ENCODE measurements around the gene PLCD1.

DNA sequence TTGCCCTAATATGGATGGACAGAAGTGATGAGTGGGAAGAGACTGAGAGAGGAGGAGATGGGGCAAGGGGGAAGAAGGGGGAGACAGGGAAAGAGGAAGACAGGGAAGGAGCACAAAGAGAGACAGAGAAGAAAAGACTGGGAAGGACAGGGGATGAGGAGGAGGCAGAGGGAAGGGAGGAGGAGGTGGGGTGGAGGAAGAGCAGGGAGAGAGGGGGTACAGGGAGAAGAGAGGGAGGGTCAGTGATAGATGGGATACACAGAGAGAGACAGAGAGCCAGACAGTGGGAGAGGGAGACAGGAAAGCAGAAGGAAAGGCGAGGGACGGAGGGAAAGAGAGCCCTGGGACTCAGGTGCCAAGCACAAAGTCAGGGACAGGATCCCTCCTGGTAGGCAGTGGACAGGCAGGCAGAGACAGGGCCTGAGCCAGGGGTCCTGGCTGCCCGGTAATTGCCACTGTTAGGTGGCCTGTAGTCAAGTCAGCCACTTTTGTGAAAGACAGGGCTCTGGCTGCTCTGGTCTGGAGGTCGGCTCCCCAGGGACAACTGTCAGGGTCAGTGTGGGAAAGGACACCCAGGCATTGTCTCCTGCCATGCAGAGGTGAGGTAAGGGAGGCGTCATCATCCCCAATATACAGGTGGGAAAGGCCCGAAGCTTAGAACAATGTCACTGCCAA is 29.1 kb downstream of the PLCD1 start:
- TF ChIP-seq, protein P1, sequence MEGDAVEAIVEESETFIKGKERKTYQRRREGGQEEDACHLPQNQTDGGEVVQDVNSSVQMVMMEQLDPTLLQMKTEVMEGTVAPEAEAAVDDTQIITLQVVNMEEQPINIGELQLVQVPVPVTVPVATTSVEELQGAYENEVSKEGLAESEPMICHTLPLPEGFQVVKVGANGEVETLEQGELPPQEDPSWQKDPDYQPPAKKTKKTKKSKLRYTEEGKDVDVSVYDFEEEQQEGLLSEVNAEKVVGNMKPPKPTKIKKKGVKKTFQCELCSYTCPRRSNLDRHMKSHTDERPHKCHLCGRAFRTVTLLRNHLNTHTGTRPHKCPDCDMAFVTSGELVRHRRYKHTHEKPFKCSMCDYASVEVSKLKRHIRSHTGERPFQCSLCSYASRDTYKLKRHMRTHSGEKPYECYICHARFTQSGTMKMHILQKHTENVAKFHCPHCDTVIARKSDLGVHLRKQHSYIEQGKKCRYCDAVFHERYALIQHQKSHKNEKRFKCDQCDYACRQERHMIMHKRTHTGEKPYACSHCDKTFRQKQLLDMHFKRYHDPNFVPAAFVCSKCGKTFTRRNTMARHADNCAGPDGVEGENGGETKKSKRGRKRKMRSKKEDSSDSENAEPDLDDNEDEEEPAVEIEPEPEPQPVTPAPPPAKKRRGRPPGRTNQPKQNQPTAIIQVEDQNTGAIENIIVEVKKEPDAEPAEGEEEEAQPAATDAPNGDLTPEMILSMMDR (IDR thresholded peaks at IDR 0.05; ENCODE audit: low read depth, low read length), result no peak
- TF ChIP-seq EZH2phosphoT487 (IDR thresholded peaks at IDR 0.05; ENCODE audit: low read depth), result no peak

Measured in OCI-LY3 (cell line).